ENCODE measurements around the gene CD2AP. TPM values are rescaled to one million over a fixed set of nuclear protein-coding genes. Genes with fewer than 3 reads are reported as not detected.
A peak's percentile ranks its signal among the peaks of the same experiment; 100 is the strongest.

Gene CD2AP
- total RNA-seq, 2 donors from 2014 or later = 28.5 to 31.0 TPM

DNA sequence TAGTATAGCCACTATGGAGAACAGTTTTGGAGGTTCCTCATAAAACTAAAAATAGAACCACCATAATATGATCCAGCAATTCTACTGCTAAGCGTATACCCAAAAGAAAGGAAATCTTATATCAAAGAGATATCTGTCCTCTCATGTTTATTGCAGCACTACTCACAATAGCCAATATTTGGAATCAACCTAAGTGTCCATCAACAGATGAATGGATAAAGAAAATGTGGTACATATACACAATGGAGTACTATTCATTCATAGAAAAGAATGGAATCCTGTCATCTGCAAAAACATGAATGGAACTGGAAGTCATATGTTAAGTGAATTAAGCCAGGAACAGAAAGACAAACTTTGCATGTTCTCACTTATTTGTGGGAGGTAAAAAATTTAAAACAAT lies 5.7 kb upstream of the CD2AP start:
- H3K9me3 ChIP-seq = no peaks in the 10 kb centered on the region
- DNase-seq (no peak), ATAC-seq (no peak)
- no peak overlapping the region for H3K27ac ChIP-seq
- WGBS, 2 donors = 88 to 100% methylated on average over 1 of the region's 1 CpG
- no peaks in the 10 kb centered on the region for H3K27me3 ChIP-seq
- no peak for TF ChIP-seq POLR2A (IDR thresholded peaks at IDR 0.05)
- TF ChIP-seq, protein P1, sequence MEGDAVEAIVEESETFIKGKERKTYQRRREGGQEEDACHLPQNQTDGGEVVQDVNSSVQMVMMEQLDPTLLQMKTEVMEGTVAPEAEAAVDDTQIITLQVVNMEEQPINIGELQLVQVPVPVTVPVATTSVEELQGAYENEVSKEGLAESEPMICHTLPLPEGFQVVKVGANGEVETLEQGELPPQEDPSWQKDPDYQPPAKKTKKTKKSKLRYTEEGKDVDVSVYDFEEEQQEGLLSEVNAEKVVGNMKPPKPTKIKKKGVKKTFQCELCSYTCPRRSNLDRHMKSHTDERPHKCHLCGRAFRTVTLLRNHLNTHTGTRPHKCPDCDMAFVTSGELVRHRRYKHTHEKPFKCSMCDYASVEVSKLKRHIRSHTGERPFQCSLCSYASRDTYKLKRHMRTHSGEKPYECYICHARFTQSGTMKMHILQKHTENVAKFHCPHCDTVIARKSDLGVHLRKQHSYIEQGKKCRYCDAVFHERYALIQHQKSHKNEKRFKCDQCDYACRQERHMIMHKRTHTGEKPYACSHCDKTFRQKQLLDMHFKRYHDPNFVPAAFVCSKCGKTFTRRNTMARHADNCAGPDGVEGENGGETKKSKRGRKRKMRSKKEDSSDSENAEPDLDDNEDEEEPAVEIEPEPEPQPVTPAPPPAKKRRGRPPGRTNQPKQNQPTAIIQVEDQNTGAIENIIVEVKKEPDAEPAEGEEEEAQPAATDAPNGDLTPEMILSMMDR (IDR thresholded peaks at IDR 0.05) = no peak
- intact Hi-C loops (cut with DNase I) = no loop called here
- H3K4me3 ChIP-seq = no peak overlapping the region
- H3K4me1 ChIP-seq = peaks cover 10% of the 10 kb centered on the region
- H3K36me3 ChIP-seq (replicated peaks in 1 of 2; ENCODE audit: insufficient read depth in 1 of 2, low read depth in 2 of 2) = no peaks in the 10 kb centered on the region

DNA sequence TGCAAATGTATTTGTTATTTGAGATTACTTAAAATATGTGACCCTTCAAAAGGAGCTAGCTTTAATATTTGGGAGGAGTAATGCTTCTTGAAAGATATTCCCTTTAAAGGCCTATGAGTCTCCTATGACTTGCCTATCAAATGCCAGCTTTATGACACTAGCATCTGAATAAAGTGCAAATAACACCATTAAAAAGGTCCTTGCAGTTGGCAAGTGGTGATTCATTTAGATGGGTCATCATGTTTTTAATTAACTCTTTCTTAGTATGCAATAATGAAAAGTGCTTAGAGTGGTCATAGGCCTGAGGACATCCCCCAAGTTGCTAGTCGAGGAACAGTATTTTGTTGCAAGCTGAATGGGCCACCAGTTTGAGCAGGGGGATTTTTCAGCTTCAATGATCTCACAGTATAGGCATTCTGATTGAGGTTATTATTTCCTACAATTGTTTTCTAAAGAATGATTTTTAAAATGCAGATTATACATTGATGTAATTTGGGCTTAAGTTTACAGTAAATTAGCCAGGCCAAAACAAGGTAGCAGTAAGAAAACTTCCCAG lies 3.7 kb upstream of the CD2AP start:
- intact Hi-C loops (cut with DNase I) = no loop called here
- Histone ChIP-seq H3K9me3 (no peaks in the 10 kb centered on the region), H3K27ac (no peak overlapping the region), H3K27me3 (no peaks in the 10 kb centered on the region), H3K36me3 (replicated peaks in 1 of 2; ENCODE audit: insufficient read depth in 1 of 2, low read depth in 2 of 2) (no peaks in the 10 kb centered on the region), H3K4me1 (peaks cover 10% of the 10 kb centered on the region), H3K4me3 (no peak overlapping the region)
- TF ChIP-seq, protein P1 (IDR thresholded peaks at IDR 0.05) = no peak
- TF ChIP-seq POLR2A (IDR thresholded peaks at IDR 0.05) = no peak
- ATAC-seq = no peak
- 91 to 96% methylated on average over 1 of the region's 1 CpG for WGBS, 2 donors
- DNase-seq = no peak

DNA sequence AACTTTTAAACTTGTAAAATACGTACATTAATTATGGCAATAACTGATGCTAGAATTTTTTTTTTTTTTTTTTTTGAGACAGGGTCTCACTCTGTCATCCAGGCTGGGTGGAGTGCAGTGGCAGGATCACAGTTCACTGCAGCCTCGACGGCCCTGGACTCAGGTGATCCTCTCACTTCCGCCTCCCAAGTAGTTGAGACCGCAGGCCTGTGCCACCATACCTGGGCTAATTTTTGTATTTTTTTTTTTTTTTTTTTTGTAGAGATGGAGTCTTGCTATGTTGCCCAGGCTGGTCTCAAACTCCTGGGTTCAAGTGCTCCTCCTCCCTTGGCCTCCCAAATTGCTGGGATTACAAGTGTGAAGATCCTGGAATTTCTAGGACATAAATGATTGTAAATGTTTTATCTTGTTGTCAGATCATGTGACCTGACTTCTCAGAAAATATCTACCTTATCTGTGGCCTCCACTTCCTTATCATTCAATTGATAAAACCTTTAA lies 2.2 kb upstream of the CD2AP start:
- ATAC-seq (no peak), DNase-seq (no peak)
- WGBS, 2 donors = 93 to 95% methylated on average over 5 of the region's 5 CpGs
- Histone ChIP-seq H3K36me3 (replicated peaks in 1 of 2; ENCODE audit: insufficient read depth in 1 of 2, low read depth in 2 of 2) (no peaks in the 10 kb centered on the region), H3K27ac (no peak overlapping the region), H3K27me3 (no peaks in the 10 kb centered on the region), H3K4me3 (no peak overlapping the region), H3K9me3 (no peaks in the 10 kb centered on the region), H3K4me1 (peaks cover 12% of the 10 kb centered on the region)
- TF ChIP-seq POLR2A (IDR thresholded peaks at IDR 0.05) = no peak
- TF ChIP-seq, protein P1 (IDR thresholded peaks at IDR 0.05) = no peak
- intact Hi-C loops (cut with DNase I) = no loop called here

DNA sequence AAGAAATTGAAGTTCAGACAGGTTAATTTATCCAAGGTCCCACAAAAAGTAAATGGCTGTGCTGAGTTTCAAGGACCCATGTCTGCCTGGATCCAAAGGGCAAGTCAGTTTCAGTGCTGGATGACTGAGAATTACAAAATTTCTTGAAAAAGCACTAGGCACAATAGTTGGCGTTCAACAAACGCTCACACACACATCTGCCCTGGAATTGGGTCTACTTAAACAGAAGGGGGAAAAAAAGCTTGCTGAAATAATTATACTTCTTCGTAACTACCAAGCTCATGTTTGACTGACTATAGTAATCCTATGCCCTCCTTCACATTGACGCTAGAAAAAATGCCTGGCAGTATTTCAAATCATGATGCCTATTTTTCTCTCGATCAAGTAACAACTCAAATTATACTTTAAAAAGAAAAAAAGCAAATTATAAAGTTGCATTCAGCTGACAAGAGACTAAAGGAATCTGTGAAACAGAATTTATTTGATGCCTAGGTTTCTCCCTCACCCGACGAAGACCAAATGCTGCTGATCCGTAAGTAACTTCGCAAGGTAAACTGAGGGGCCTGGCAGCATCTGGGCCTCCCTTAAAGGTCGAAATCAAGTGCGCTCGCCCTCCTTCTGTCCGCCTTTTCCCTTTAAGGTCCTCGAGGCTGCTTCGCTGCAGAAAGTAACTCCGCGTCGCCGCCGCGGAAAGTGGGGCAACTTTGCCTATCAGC lies 650 bp upstream of the CD2AP start:
- ATAC-seq = no peak
- WGBS, 2 donors = 2 to 5% methylated on average over 13 to 21 of the region's 21 CpGs
- no peaks in the 10 kb centered on the region for H3K36me3 ChIP-seq (replicated peaks in 1 of 2; ENCODE audit: insufficient read depth in 1 of 2, low read depth in 2 of 2)
- H3K9me3 ChIP-seq = no peaks in the 10 kb centered on the region
- DNase-seq = no peak
- intact Hi-C loops (cut with DNase I) = no loop called here
- peak overlapping the region; percentile 77 to 99 for H3K4me3 ChIP-seq
- peak overlapping the region; percentile 86 to 99 (median 98) for H3K27ac ChIP-seq
- peaks cover 26% of the 10 kb centered on the region for H3K4me1 ChIP-seq
- TF ChIP-seq, protein P1 (IDR thresholded peaks at IDR 0.05) = no peak
- TF ChIP-seq POLR2A (IDR thresholded peaks at IDR 0.05) = no peak
- no peaks in the 10 kb centered on the region for H3K27me3 ChIP-seq

All from body of pancreas (tissue), 4 donors.